Ishikawa (cell line): Measurements from ENCODE around the gene TLNRD1.

Source experiments
- CEBPB ChIP-seq: IDR thresholded peaks from 2 replicates; pipeline ENCODE4 v1.6.1; 2012
- CREB1 ChIP-seq: IDR thresholded peaks from 2 replicates; pipeline ENCODE4 v1.6.1; 2012; ENCODE audit warnings: low read depth
- EGR1 ChIP-seq: IDR thresholded peaks from 2 replicates; pipeline ENCODE4 v1.6.1; 2012
- EP300 ChIP-seq: IDR thresholded peaks from 2 replicates; pipeline ENCODE4 v1.6.1; 2012; ENCODE audit warnings: borderline replicate concordance
- FOXM1 ChIP-seq: IDR thresholded peaks from 2 replicates; pipeline ENCODE4 v1.6.1; 2012; ENCODE audit warnings: low read depth, borderline replicate concordance
- NFIC ChIP-seq: IDR thresholded peaks from 2 replicates; pipeline ENCODE4 v1.6.1; 2012
- RAD21 ChIP-seq: IDR thresholded peaks from 2 replicates; pipeline ENCODE4 v1.6.1; 2012; ENCODE audit warnings: low read depth
- TAF1 ChIP-seq: IDR thresholded peaks from 2 replicates; pipeline ENCODE4 v1.6.1; 2012; ENCODE audit warnings: low read depth, mild to moderate bottlenecking
- TCF12 ChIP-seq: IDR thresholded peaks from 2 replicates; pipeline ENCODE4 v1.6.1; 2012; ENCODE audit warnings: low read depth
- TEAD4 ChIP-seq: IDR thresholded peaks from 2 replicates; pipeline ENCODE4 v1.6.1; 2012
- YY1 ChIP-seq: IDR thresholded peaks from 2 replicates; pipeline ENCODE4 v1.6.1; 2012; ENCODE audit warnings: low read depth
- ZBTB7A ChIP-seq: IDR thresholded peaks from 2 replicates; pipeline ENCODE4 v1.6.1; 2012; ENCODE audit warnings: low read depth
- TF ChIP-seq, protein P1 (sequence below): IDR thresholded peaks from 2 replicates; pipeline ENCODE4 v1.6.1; 2012
- TF ChIP-seq, protein P2 (sequence below): IDR thresholded peaks from 2 replicates; pipeline ENCODE4 v1.6.1; 2012; ENCODE audit warnings: low read depth, mild to moderate bottlenecking
- TF ChIP-seq, protein P3 (sequence below): IDR thresholded peaks from 2 replicates; pipeline ENCODE4 v1.6.1; 2012

Gene TLNRD1

DNA sequence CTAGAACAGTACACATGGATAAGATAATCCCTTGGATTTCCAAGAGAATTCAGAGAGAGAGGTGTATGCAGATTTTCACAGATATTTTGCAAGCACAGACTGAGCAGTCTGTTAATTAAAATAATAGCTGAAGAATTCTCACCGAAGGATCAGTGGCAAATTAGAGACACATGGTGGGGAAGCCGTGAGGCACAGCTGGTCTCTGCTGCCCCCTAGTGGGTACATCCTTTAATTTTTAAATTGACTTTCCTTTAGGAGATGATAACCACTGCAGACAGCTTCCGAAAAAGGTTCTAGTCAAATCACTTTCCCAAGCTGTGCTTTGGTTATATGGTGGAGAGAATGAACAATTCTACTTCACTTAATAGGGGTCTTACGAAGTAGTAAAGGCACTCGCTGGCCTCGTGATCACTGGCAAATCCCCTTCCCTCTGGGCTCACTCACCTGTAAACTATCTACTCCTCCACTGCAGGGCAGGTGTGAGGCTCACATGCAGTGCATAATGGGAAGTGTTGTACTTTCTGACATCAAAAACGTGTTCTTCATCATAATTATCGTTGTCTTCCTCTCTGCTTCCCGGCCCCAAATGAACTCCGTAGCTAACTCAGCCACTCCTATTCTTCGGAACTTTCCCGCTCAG, 30.6 kb upstream of the TLNRD1 start:
- TF ChIP-seq RAD21, result peak; percentile 92
- TF ChIP-seq CEBPB, result no peak
- TF ChIP-seq, protein P1, sequence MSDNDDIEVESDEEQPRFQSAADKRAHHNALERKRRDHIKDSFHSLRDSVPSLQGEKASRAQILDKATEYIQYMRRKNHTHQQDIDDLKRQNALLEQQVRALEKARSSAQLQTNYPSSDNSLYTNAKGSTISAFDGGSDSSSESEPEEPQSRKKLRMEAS, result peak; percentile 56; the same call in 1 of the 2 replicates
- TF ChIP-seq ZBTB7A, result no peak

DNA sequence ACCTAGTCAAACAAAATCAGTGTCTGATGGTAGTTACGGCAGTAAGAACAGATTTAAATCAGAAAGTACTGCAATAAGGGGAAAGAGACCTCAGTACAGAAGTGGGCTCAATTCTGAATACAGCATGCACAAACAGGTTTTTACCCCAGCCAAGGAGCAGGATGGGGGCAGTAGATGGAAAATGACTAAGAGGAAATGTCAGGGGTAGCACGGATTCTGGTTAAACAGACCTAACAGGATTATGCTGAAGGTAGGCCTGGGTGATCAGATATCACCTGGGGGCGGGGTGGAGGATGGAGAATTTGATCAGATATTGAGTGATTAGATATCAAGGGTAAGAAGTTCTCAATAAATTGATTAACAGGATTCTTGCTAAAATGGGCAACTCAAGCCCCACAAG, 30.1 kb upstream of the TLNRD1 start:
- TF ChIP-seq TCF12, result no peak
- TF ChIP-seq TAF1, result no peak
- TF ChIP-seq YY1, result no peak
- TF ChIP-seq FOXM1, result no peak
- no peak for TF ChIP-seq NFIC
- TF ChIP-seq CEBPB, result no peak
- TF ChIP-seq EP300, result no peak
- TF ChIP-seq ZBTB7A, result no peak

DNA sequence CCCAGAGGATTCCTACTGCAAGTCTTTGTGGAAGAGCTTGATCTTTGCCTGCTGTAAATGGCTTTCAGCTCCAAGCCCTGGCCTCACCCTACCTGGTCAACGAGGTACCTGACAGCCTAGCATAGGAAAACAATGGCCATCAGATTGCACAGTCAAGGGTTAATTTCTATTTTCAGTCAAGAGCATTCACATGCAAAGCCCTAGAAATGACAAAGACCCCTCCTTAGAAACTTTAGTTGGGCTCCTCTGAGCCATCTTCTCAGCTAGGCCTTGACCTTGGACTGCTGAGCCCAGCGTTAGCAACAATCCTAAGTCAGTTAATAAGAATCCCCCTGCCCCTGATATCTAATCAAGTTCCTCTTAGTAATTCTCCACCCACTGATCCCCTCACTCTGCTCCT, 29.6 kb upstream of the TLNRD1 start:
- TF ChIP-seq, protein P1, result no peak
- TF ChIP-seq RAD21 (no peak), EGR1 (no peak), TCF12 (no peak), FOXM1 (no peak), YY1 (no peak), CREB1 (no peak)
- TF ChIP-seq, protein P2, sequence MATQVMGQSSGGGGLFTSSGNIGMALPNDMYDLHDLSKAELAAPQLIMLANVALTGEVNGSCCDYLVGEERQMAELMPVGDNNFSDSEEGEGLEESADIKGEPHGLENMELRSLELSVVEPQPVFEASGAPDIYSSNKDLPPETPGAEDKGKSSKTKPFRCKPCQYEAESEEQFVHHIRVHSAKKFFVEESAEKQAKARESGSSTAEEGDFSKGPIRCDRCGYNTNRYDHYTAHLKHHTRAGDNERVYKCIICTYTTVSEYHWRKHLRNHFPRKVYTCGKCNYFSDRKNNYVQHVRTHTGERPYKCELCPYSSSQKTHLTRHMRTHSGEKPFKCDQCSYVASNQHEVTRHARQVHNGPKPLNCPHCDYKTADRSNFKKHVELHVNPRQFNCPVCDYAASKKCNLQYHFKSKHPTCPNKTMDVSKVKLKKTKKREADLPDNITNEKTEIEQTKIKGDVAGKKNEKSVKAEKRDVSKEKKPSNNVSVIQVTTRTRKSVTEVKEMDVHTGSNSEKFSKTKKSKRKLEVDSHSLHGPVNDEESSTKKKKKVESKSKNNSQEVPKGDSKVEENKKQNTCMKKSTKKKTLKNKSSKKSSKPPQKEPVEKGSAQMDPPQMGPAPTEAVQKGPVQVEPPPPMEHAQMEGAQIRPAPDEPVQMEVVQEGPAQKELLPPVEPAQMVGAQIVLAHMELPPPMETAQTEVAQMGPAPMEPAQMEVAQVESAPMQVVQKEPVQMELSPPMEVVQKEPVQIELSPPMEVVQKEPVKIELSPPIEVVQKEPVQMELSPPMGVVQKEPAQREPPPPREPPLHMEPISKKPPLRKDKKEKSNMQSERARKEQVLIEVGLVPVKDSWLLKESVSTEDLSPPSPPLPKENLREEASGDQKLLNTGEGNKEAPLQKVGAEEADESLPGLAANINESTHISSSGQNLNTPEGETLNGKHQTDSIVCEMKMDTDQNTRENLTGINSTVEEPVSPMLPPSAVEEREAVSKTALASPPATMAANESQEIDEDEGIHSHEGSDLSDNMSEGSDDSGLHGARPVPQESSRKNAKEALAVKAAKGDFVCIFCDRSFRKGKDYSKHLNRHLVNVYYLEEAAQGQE, result no peak
- TF ChIP-seq, protein P3, sequence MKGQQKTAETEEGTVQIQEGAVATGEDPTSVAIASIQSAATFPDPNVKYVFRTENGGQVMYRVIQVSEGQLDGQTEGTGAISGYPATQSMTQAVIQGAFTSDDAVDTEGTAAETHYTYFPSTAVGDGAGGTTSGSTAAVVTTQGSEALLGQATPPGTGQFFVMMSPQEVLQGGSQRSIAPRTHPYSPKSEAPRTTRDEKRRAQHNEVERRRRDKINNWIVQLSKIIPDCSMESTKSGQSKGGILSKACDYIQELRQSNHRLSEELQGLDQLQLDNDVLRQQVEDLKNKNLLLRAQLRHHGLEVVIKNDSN, result no peak

DNA sequence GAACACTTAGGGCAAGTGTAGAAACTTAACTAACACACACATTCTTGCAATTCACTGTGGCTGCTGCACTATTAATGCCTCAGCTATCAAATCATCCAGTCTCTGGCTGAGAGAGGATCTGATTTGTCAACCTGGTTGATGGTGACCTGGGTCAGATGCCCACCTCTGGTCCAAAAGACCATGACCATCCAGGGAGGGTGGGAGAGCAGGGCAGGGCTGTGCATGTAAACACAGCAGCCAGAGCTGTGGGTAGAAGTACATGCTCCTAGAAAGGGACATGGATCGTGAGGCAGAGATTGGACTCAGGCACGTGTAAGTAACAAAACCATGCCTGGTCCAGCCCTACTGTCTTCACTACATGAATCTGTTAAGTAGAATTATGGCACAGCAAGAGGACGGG, 28.4 kb upstream of the TLNRD1 start:
- TF ChIP-seq, protein P3, result no peak
- TF ChIP-seq CEBPB (no peak), RAD21 (no peak), ZBTB7A (no peak), FOXM1 (no peak), CREB1 (no peak), EGR1 (no peak), YY1 (no peak), EP300 (no peak), TEAD4 (no peak), TCF12 (no peak), TAF1 (no peak)
- TF ChIP-seq, protein P2, result no peak
- TF ChIP-seq, protein P1, result no peak

DNA sequence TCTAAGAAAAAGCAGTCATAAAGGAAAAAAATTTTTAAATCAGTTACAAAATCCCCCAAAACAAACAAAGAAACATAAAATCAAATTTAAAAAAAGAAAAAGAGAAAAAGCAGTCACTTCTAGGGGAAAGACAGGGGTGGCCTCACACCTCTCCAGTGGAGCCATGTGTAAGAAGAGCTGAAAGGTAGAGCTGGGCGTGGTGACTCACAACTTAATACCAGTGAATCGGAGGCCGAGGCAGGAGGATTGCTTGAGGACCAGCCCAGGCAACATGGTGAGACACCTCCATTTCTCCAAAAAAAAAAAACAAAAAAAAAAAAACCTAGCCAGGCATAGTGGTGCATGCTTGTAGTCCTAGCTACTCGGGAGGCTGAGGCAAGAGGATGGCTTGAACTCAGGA, 25.8 kb upstream of the TLNRD1 start:
- TF ChIP-seq ZBTB7A, result no peak
- no peak for TF ChIP-seq EP300
- TF ChIP-seq FOXM1, result no peak
- TF ChIP-seq YY1, result no peak
- no peak for TF ChIP-seq CEBPB
- no peak for TF ChIP-seq NFIC
- no peak for TF ChIP-seq TEAD4
- TF ChIP-seq EGR1, result no peak
- no peak for TF ChIP-seq CREB1
- TF ChIP-seq, protein P2, result no peak
- TF ChIP-seq RAD21, result no peak
- no peak for TF ChIP-seq TAF1
- no peak for TF ChIP-seq TCF12
- TF ChIP-seq, protein P3, result no peak
- TF ChIP-seq, protein P1, result no peak
